Neural cell (in vitro differentiated cells): ENCODE results near the gene SP9. TPM values are rescaled to one million over a fixed set of nuclear protein-coding genes. Genes with fewer than 3 reads are reported as not detected.

Experiments
- H2AFZ ChIP-seq: fragments of 200-600, 300-800 bp; sonication (generic), shearing (Covaris generic); 2 replicates; pipeline ENCODE4 v1.6.0; 2014; ENCODE audit warnings: low read depth, mild to moderate bottlenecking, antibody characterized with exemption, low read length, moderate library complexity
- H3F3A ChIP-seq: fragments of 200-600 bp; shearing (Covaris generic); 2 replicates; pipeline ENCODE4 v1.6.1; 2016; ENCODE audit warnings: mild to moderate bottlenecking, moderate library complexity, mixed read lengths, antibody characterized with exemption, low read length; ENCODE audit not compliant: insufficient read depth, poor library complexity, severe bottlenecking
- H3K27ac ChIP-seq: fragments of 200-600, 300-800 bp; sonication (generic), shearing (Covaris generic); 2 replicates; pipeline ENCODE4 v1.5.1; 2014; ENCODE audit warnings: mild to moderate bottlenecking, low read length, moderate library complexity
- H3K27me3 ChIP-seq: fragments of 300-800, 200-600 bp; sonication (generic), shearing (Covaris generic); 2 replicates; pipeline ENCODE4 v1.6.0; 2014; ENCODE audit warnings: mild to moderate bottlenecking, low read depth, low read length, moderate library complexity; ENCODE audit not compliant: insufficient read depth
- H3K36me3 ChIP-seq: fragments of 300-800, 200-600 bp; sonication (generic), shearing (Covaris generic); 2 replicates; pipeline ENCODE4 v1.5.1; 2014; ENCODE audit warnings: mild to moderate bottlenecking, antibody characterized with exemption, low read length, moderate library complexity; ENCODE audit not compliant: insufficient read depth
- H3K4me2 ChIP-seq: fragments of 300-800, 200-600 bp; sonication (generic), shearing (Covaris generic); 2 replicates; pipeline ENCODE4 v1.6.0; 2014; ENCODE audit warnings: mild to moderate bottlenecking, low read length
- H3K4me3 ChIP-seq: fragments of 300-800, 200-600 bp; sonication (generic), shearing (Covaris generic); 2 replicates; pipeline ENCODE4 v1.5.1; 2014; ENCODE audit warnings: mild to moderate bottlenecking, low read length, moderate library complexity
- H3K79me2 ChIP-seq: fragments of 200-600 bp; shearing (Covaris generic); replicated peaks from 2 replicates; pipeline ENCODE4 v1.6.0; 2014; ENCODE audit warnings: mild to moderate bottlenecking, low read length, moderate library complexity; ENCODE audit not compliant: insufficient read depth
- H3K9ac ChIP-seq: fragments of 300-800, 200-600 bp; sonication (generic), shearing (Covaris generic); 2 replicates; pipeline ENCODE4 v1.6.1; 2016; ENCODE audit warnings: mild to moderate bottlenecking, low read length, mixed read lengths
- H3K9me2 ChIP-seq: fragments of 200-600 bp; shearing (Covaris generic); 2 replicates; pipeline ENCODE4 v1.6.1; 2016; ENCODE audit warnings: mild to moderate bottlenecking, low read length, mixed read lengths; ENCODE audit not compliant: insufficient read depth
- H3K9me3 ChIP-seq: fragments of 200-600, 300-800 bp; sonication (generic), shearing (Covaris generic); 2 replicates; pipeline ENCODE4 v1.6.1; 2016; ENCODE audit warnings: mild to moderate bottlenecking, mixed run types, low read length, moderate library complexity, mixed read lengths
- H4K20me1 ChIP-seq: fragments of 200-600 bp; shearing (Covaris generic); 2 replicates; pipeline ENCODE4 v1.6.1; 2016; ENCODE audit warnings: mild to moderate bottlenecking, mixed run types; ENCODE audit not compliant: insufficient read depth
- CTCF ChIP-seq: fragments of 450-650 bp; IDR thresholded peaks from 2 replicates; pipeline ENCODE4 v1.5.1; 2014; ENCODE audit warnings: antibody characterized with exemption, mild to moderate bottlenecking, moderate library complexity; ENCODE audit not compliant: poor library complexity, severe bottlenecking
- EP300 ChIP-seq: fragments of 450-650 bp; conservative IDR thresholded peaks from 2 replicates; pipeline ENCODE4 v1.6.1; 2014; ENCODE audit warnings: antibody characterized with exemption, mild to moderate bottlenecking, moderate library complexity; ENCODE audit not compliant: poor library complexity, severe bottlenecking
- EZH2 ChIP-seq: fragments of 200-600, 300-800 bp; shearing (Covaris generic), sonication (generic); IDR thresholded peaks from 2 replicates; pipeline ENCODE4 v1.6.1; 2014; ENCODE audit warnings: antibody characterized with exemption, low read length, borderline replicate concordance, mild to moderate bottlenecking; ENCODE audit not compliant: insufficient read depth, poor library complexity, severe bottlenecking
- MXI1 ChIP-seq: fragments of 450-650 bp; conservative IDR thresholded peaks from 2 replicates; pipeline ENCODE4 v1.6.1; 2014; ENCODE audit warnings: antibody characterized with exemption, mild to moderate bottlenecking; ENCODE audit not compliant: poor library complexity, severe bottlenecking
- POLR2AphosphoS5 ChIP-seq: IDR thresholded peaks from 2 replicates; pipeline ENCODE4 v1.6.1; 2012
- RAD21 ChIP-seq: fragments of 450-650 bp; conservative IDR thresholded peaks from 2 replicates; pipeline ENCODE4 v1.6.1; 2014; ENCODE audit warnings: antibody characterized with exemption, mild to moderate bottlenecking, moderate library complexity
- REST ChIP-seq: IDR thresholded peaks from 2 replicates; pipeline ENCODE4 v1.6.1; 2012; ENCODE audit warnings: borderline replicate concordance
- SMC3 ChIP-seq: fragments of 450-650 bp; conservative IDR thresholded peaks from 2 replicates; pipeline ENCODE4 v1.6.1; 2014; ENCODE audit warnings: antibody characterized with exemption, mild to moderate bottlenecking, moderate library complexity; ENCODE audit not compliant: poor library complexity
- TAF1 ChIP-seq: IDR thresholded peaks from 2 replicates; pipeline ENCODE4 v1.6.1; 2012; ENCODE audit warnings: low read depth
- polyA plus RNA-seq: library from polyadenylated mRNA; depleted of rRNA; stranded (reverse); fragments of >200 nt; gene quantifications from 2 replicates; pipeline ENCODE4 v1.2.3, GENCODE V29; 2014

The SP9 gene
- polyA plus RNA-seq, 1 donor from 2014 or later: 1.6 TPM

- no peak overlapping the region for H2AFZ ChIP-seq
- H3K27ac ChIP-seq: no peak overlapping the region
- no peak overlapping the region for H3K9ac ChIP-seq
- no peak overlapping the region for H3K4me3 ChIP-seq
- TF ChIP-seq POLR2AphosphoS5 (no peak), RAD21 (no peak), MXI1 (no peak), EP300 (no peak)
- no peak overlapping the region for H3K4me2 ChIP-seq
- no peaks in the 10 kb centered on the region for H3F3A ChIP-seq
- H3K36me3 ChIP-seq: no peaks in the 10 kb centered on the region
- H3K27me3 ChIP-seq: no peaks in the 10 kb centered on the region
- H3K9me2 ChIP-seq: no peaks in the 10 kb centered on the region
- no peaks in the 10 kb centered on the region for H4K20me1 ChIP-seq
- H3K9me3 ChIP-seq: no peaks in the 10 kb centered on the region
- no peaks in the 10 kb centered on the region for H3K79me2 ChIP-seq
Observed at GRCh38 chr2:174376967-174377366, 42.2 kb downstream of the SP9 start.

GRCh38 chr2:174383796-174384195 is 49.0 kb downstream of the SP9 start:
- Histone ChIP-seq H3F3A (no peaks in the 10 kb centered on the region), H3K79me2 (peaks cover 6% of the 10 kb centered on the region), H3K9me3 (no peaks in the 10 kb centered on the region), H3K9me2 (no peaks in the 10 kb centered on the region), H2AFZ (no peak overlapping the region), H3K36me3 (no peaks in the 10 kb centered on the region), H3K27me3 (no peaks in the 10 kb centered on the region), H3K27ac (no peak overlapping the region), H3K4me2 (no peak overlapping the region), H4K20me1 (no peaks in the 10 kb centered on the region), H3K9ac (no peak overlapping the region), H3K4me3 (no peak overlapping the region)
- TF ChIP-seq MXI1 (no peak), TAF1 (no peak), POLR2AphosphoS5 (no peak), EZH2 (no peak), CTCF (no peak), REST (no peak), RAD21 (no peak), EP300 (no peak), SMC3 (no peak)

- Histone ChIP-seq H3K9ac (no peak overlapping the region), H3K4me2 (no peak overlapping the region), H4K20me1 (no peaks in the 10 kb centered on the region), H3K9me3 (no peaks in the 10 kb centered on the region), H3K79me2 (peaks cover 6% of the 10 kb centered on the region), H3K9me2 (no peaks in the 10 kb centered on the region), H3K4me3 (no peak overlapping the region), H3F3A (no peaks in the 10 kb centered on the region), H3K27ac (no peak overlapping the region), H2AFZ (no peak overlapping the region), H3K36me3 (no peaks in the 10 kb centered on the region), H3K27me3 (no peaks in the 10 kb centered on the region)
- TF ChIP-seq POLR2AphosphoS5 (no peak), CTCF (no peak), EP300 (no peak), SMC3 (no peak), REST (no peak), TAF1 (no peak), MXI1 (no peak), EZH2 (no peak), RAD21 (no peak)
Observed at GRCh38 chr2:174385201-174385600, 50.4 kb downstream of the SP9 start.
